Neuronal stem cell (in vitro differentiated cells): Measurements from ENCODE around the gene SARDH.

Experiments
- DNase-seq: peaks from one replicate; pipeline ENCODE4 v3.0.0-alpha.2; 2013; ENCODE audit warnings: low spot score
- H2AFZ ChIP-seq: one replicate; pipeline ENCODE4 v1.6.1; 2013; ENCODE audit warnings: mild to moderate bottlenecking, low read length, inconsistent platforms
- H2AK5ac ChIP-seq: 2 replicates; pipeline ENCODE4 v1.6.1; 2013; ENCODE audit warnings: low read depth, mild to moderate bottlenecking, inconsistent platforms, low read length, moderate library complexity, mixed read lengths
- H2BK120ac ChIP-seq: 2 replicates; pipeline ENCODE4 v1.6.1; 2013; ENCODE audit warnings: low read depth, mild to moderate bottlenecking, inconsistent platforms, low read length, moderate library complexity, mixed read lengths
- H2BK12ac ChIP-seq: one replicate; pipeline ENCODE4 v1.6.1; 2013; ENCODE audit warnings: low read length, inconsistent platforms
- H2BK15ac ChIP-seq: 2 replicates; pipeline ENCODE4 v1.6.1; 2013; ENCODE audit warnings: mild to moderate bottlenecking, low read length, inconsistent platforms, mixed read lengths
- H2BK5ac ChIP-seq: one replicate; pipeline ENCODE4 v1.6.1; 2013; ENCODE audit warnings: inconsistent platforms, mild to moderate bottlenecking, low read length, moderate library complexity
- H3K14ac ChIP-seq: one replicate; pipeline ENCODE4 v1.6.1; 2013; ENCODE audit warnings: low read length, inconsistent platforms
- H3K18ac ChIP-seq: 2 replicates; pipeline ENCODE4 v1.6.1; 2013; ENCODE audit warnings: low read length, inconsistent platforms
- H3K23ac ChIP-seq: 2 replicates; pipeline ENCODE4 v1.6.1; 2013; ENCODE audit warnings: low read depth, mild to moderate bottlenecking, mixed read lengths, low read length, inconsistent platforms; ENCODE audit not compliant: poor library complexity
- H3K27ac ChIP-seq: replicated peaks from 3 replicates; pipeline ENCODE4 v1.5.1; 2013; ENCODE audit warnings: low read length, inconsistent platforms
- H3K27me3 ChIP-seq, 3 experiments: 2 replicates each; pipeline ENCODE4 v1.6.1; 2013; ENCODE audit warnings: low read length in 3 of 3, mild to moderate bottlenecking in 2 of 3, inconsistent platforms in 1 of 3, low read depth in 1 of 3, mixed read lengths in 1 of 3, moderate library complexity in 1 of 3; ENCODE audit not compliant: control insufficient read depth in 3 of 3, insufficient read depth in 3 of 3
- H3K36me3 ChIP-seq, 2 donors: replicated peaks in 1 of 2; 2 replicates each; pipeline ENCODE4 v1.6.1; 2013; ENCODE audit warnings: low read length in 2 of 2; ENCODE audit not compliant: control insufficient read depth in 2 of 2, insufficient read depth in 2 of 2
- H3K4ac ChIP-seq: 2 replicates; pipeline ENCODE4 v1.6.1; 2013; ENCODE audit warnings: inconsistent platforms, mild to moderate bottlenecking, low read length, moderate library complexity
- H3K4me1 ChIP-seq, 2 donors: 1 replicate in 1 of 2; 2 replicates in 1 of 2; pipeline ENCODE4 v1.6.1; 2013; ENCODE audit warnings: low read length in 2 of 2, low read depth in 1 of 2; ENCODE audit not compliant: control insufficient read depth in 2 of 2, insufficient read depth in 1 of 2
- H3K4me2 ChIP-seq: one replicate; pipeline ENCODE4 v1.6.1; 2013; ENCODE audit warnings: mild to moderate bottlenecking, low read length, inconsistent platforms; ENCODE audit not compliant: insufficient read depth, poor library complexity, severe bottlenecking
- H3K4me3 ChIP-seq, 2 donors: 2 replicates each; pipeline ENCODE4 v1.5.1; 2013; ENCODE audit warnings: low read length in 2 of 2, mild to moderate bottlenecking in 2 of 2, inconsistent platforms in 1 of 2, moderate library complexity in 1 of 2
- H3K79me1 ChIP-seq: one replicate; pipeline ENCODE4 v1.6.1; 2013; ENCODE audit warnings: low read depth, mild to moderate bottlenecking, inconsistent platforms, low read length, moderate library complexity
- H3K9ac ChIP-seq: one replicate; pipeline ENCODE4 v1.6.1; 2013; ENCODE audit warnings: mild to moderate bottlenecking, low read depth, low read length, inconsistent platforms; ENCODE audit not compliant: poor library complexity
- H3K9me3 ChIP-seq, 2 donors: replicated peaks in 1 of 2; 2 replicates each; pipeline versions ENCODE3 to v1.6.1; 2013; ENCODE audit warnings: low read length in 2 of 2, mild to moderate bottlenecking in 2 of 2, inconsistent platforms in 1 of 2, low read depth in 1 of 2, mixed read lengths in 1 of 2, moderate library complexity in 1 of 2; ENCODE audit not compliant: control insufficient read depth in 2 of 2, insufficient read depth in 1 of 2
- H4K8ac ChIP-seq: one replicate; pipeline ENCODE4 v1.6.1; 2013; ENCODE audit warnings: low read depth, mild to moderate bottlenecking, inconsistent platforms, low read length, moderate library complexity
- H4K91ac ChIP-seq: one replicate; pipeline ENCODE4 v1.6.1; 2013; ENCODE audit warnings: low read length, low read depth, mild to moderate bottlenecking, inconsistent platforms; ENCODE audit not compliant: poor library complexity
- WGBS, 2 donors: extraction: QIAGEN DNeasy Blood & Tissue Kit; methylation state at CpG; one replicate each; pipeline ENCODE4 v1.1.7; 2013; ENCODE audit warnings: missing lambda C conversion rate in 2 of 2, mixed read lengths in 1 of 2; ENCODE audit not compliant: insufficient read length in 2 of 2, insufficient replicate concordance in 1 of 2; ENCODE audit errors: extremely low coverage in 2 of 2; 5-methylcytosine and 5-hydroxymethylcytosine counted together

Gene SARDH

GRCh38 chr9:133735931-133736330, 2.2 kb downstream of the SARDH start:
- H3K4me3 ChIP-seq: no peak overlapping the region
- DNase-seq: no peak
- no peak overlapping the region for H3K18ac ChIP-seq
- no peak overlapping the region for H2BK120ac ChIP-seq
- no peak overlapping the region for H4K91ac ChIP-seq
- H3K4ac ChIP-seq: no peak overlapping the region
- no peak overlapping the region for H3K4me2 ChIP-seq
- no peak overlapping the region for H2BK5ac ChIP-seq
- no CpG with 5 or more reads among the region's 8 CpGs for WGBS, 2 donors
- peaks cover 0 to 4% (median 0%) of the 10 kb centered on the region in 3 experiments for H3K27me3 ChIP-seq
- no peaks in the 10 kb centered on the region for H3K9me3 ChIP-seq
- peaks cover 8 to 16% of the 10 kb centered on the region in 2 donors for H3K4me1 ChIP-seq
- no peak overlapping the region for H4K8ac ChIP-seq
- H2BK15ac ChIP-seq: no peak overlapping the region
- no peak overlapping the region for H3K14ac ChIP-seq
- no peak overlapping the region for H3K27ac ChIP-seq
- no peaks in the 10 kb centered on the region for H3K36me3 ChIP-seq
- no peak overlapping the region for H2BK12ac ChIP-seq
- no peak overlapping the region for H3K23ac ChIP-seq
- no peak overlapping the region for H2AFZ ChIP-seq
- no peak overlapping the region for H3K9ac ChIP-seq
- no peaks in the 10 kb centered on the region for H3K79me1 ChIP-seq
- H2AK5ac ChIP-seq: no peak overlapping the region

DNA sequence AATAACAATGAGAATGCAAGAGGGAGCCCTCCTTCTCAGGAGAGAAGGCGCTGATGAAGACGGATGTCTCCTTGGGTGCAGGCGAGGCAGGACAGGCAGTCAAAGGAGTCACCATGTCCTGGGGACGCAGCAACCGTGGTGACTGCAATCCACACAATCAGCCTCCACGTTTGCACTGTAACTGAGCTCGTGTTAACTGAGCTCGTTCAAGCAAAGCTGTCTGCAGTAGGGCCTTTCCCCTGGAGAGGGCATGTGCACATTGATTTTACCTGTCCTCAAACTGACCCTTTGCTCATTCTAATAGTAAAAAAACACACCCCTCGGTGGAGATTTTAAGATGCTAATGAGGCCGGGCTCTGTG, 2.8 kb downstream of the SARDH start:
- Histone ChIP-seq H4K8ac (no peak overlapping the region), H3K14ac (no peak overlapping the region), H3K36me3 (no peaks in the 10 kb centered on the region), H3K79me1 (no peaks in the 10 kb centered on the region), H3K9ac (no peak overlapping the region), H2BK5ac (no peak overlapping the region), H2BK120ac (no peak overlapping the region), H3K23ac (no peak overlapping the region), H4K91ac (no peak overlapping the region), H3K4me3 (no peak overlapping the region), H3K18ac (no peak overlapping the region), H2BK15ac (no peak overlapping the region), H3K9me3 (no peaks in the 10 kb centered on the region), H3K4me2 (no peak overlapping the region), H2AK5ac (no peak overlapping the region), H3K4me1 (peaks cover 8 to 16% of the 10 kb centered on the region in 2 donors), H2AFZ (no peak overlapping the region), H3K27ac (no peak overlapping the region), H2BK12ac (no peak overlapping the region), H3K4ac (no peak overlapping the region), H3K27me3 (no peaks in the 10 kb centered on the region)
- WGBS, 2 donors: no CpG with 5 or more reads among the region's 10 CpGs
- no peak for DNase-seq

DNA sequence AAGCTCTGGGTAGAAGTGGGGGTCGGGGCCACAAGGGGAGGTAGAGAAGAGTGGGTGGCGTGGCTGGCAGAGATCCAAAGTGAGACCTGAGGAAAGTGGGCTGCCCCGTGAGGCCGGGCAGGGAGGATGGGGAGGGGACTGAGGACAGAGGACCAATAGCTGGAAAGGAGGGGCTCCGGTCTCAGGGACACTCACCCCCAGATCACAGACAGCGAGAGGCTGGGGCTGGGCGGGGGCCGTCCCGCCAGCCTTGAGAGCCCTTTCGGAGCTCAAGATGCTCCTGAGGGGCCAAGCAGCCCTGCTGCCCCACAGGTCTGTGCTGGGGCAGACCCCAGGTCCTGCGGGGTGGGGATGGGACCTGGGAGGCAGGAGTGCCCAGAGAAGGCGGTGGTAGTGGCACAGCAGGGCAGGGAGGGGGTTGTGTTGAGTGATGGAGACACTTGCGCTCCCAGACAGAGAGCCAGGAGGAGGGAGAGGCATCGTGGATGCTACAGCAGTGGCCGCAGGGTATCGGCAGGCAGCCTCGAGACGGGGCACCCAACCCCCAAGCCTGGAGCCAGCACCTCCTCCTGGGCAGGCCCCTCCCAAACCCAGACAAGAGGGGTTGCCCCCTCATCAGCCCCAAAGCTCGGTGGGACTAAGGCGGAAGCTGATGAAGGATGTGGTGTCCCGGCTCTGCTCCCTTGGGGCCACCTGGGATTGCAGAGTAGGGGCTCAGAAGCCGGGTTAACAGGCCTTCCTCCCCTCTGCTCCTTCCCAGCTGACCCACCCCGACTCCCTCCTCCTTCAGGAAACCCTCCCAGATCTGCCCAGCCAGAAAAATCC, 3.4 kb downstream of the SARDH start:
- peak overlapping the region; percentile 38 for H3K14ac ChIP-seq
- no peak overlapping the region for H2BK12ac ChIP-seq
- no peak overlapping the region for H3K4me3 ChIP-seq
- H3K23ac ChIP-seq: no peak overlapping the region
- H2BK5ac ChIP-seq: no peak overlapping the region
- H3K4me1 ChIP-seq: peaks cover 8 to 16% of the 10 kb centered on the region in 2 donors
- H3K27me3 ChIP-seq: no peaks in the 10 kb centered on the region
- H3K9ac ChIP-seq: no peak overlapping the region
- H4K91ac ChIP-seq: no peak overlapping the region
- peak overlapping the region; percentile 67 for H3K18ac ChIP-seq
- H2AK5ac ChIP-seq: peak overlapping the region; percentile 96
- peak overlapping the region; percentile 94 for H2BK15ac ChIP-seq
- no peaks in the 10 kb centered on the region for H3K79me1 ChIP-seq
- H3K4me2 ChIP-seq: no peak overlapping the region
- no peak overlapping the region for H2AFZ ChIP-seq
- no CpG with 5 or more reads among the region's 23 CpGs for WGBS, 2 donors
- peak overlapping the region; percentile 39 for H3K4ac ChIP-seq
- no peak overlapping the region for H3K27ac ChIP-seq
- no peaks in the 10 kb centered on the region for H3K36me3 ChIP-seq
- H2BK120ac ChIP-seq: peak overlapping the region; percentile 5
- no peak overlapping the region for H4K8ac ChIP-seq
- DNase-seq: no peak
- no peaks in the 10 kb centered on the region for H3K9me3 ChIP-seq

DNA sequence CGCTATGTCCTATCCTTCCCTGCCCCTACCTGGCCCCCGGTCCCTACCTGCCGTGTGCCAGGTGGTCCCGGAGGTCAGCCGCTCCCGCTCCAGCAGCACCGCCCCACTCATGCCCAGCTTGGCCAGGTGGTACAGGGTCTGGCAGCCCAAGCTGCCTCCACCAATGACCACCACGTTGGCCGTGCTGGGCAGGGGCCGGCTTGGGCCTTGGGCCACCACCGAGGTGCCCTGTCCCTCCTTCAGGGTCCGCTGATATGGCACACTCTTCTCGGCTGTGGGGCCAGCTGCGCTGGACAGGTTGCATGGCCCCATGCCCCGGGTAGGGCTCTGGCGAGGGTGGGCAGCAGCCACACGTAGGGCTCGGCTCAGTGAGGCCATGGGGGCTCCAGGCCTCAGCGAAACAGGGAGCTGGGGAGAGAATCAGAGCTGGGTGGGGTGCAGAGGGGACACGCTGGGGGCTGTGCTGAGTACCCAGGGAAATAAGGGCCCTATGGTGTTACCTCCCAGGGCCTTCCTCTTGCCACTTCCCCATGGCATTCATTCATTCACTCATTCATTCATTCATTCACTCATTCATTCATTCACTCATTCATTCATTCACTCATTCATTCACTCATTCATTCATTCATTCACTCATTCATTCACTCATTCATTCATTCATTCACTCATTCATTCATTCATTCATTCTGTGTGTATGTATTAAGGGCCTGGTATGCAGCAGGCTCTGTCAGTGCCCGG, 4.2 kb downstream of the SARDH start:
- H3K27me3 ChIP-seq: no peaks in the 10 kb centered on the region
- no peak overlapping the region for H4K8ac ChIP-seq
- H4K91ac ChIP-seq: no peak overlapping the region
- no peak overlapping the region for H2BK5ac ChIP-seq
- H3K9ac ChIP-seq: no peak overlapping the region
- H2BK120ac ChIP-seq: peak overlapping the region; percentile 5
- peak overlapping the region; percentile 5 for H3K23ac ChIP-seq
- no CpG with 5 or more reads among the region's 21 CpGs for WGBS, 2 donors
- peak overlapping the region; percentile 52 for H3K18ac ChIP-seq
- H2AK5ac ChIP-seq: peak overlapping the region; percentile 53
- no peaks in the 10 kb centered on the region for H3K36me3 ChIP-seq
- no peak for DNase-seq
- H3K79me1 ChIP-seq: no peaks in the 10 kb centered on the region
- no peak overlapping the region for H2AFZ ChIP-seq
- no peak overlapping the region for H3K4ac ChIP-seq
- peak overlapping the region in 1 of 2 donors; percentile 57 for H3K4me3 ChIP-seq
- H3K27ac ChIP-seq: no peak overlapping the region
- H3K9me3 ChIP-seq: no peaks in the 10 kb centered on the region
- H3K4me1 ChIP-seq: peaks cover 8 to 16% of the 10 kb centered on the region in 2 donors
- H3K14ac ChIP-seq: no peak overlapping the region
- peak overlapping the region; percentile 94 for H2BK15ac ChIP-seq
- H2BK12ac ChIP-seq: no peak overlapping the region
- H3K4me2 ChIP-seq: no peak overlapping the region
